GM23248 (cell line): ENCODE measurements around the gene OSBP2. TPM values are rescaled to one million over a fixed set of nuclear protein-coding genes. Genes with fewer than 3 reads are reported as not detected.
A peak's percentile ranks its signal among the peaks of the same experiment; 100 is the strongest.
"Not testable (repeated sequence)": the region's sequence is repeated elsewhere in the genome, so short reads cannot be mapped to it uniquely, and the experiment has no call there.

Experiments used
- DNase-seq: peaks from one replicate; pipeline ENCODE4 v3.0.0-alpha.2; 2015
- H2AFZ ChIP-seq: fragments of 200-600 bp; sonication (generic); 2 replicates; pipeline ENCODE4 v1.6.1; 2016; ENCODE audit warnings: antibody characterized with exemption
- H3F3A ChIP-seq: fragments of 200-600 bp; sonication (generic); 2 replicates; pipeline ENCODE4 v1.6.1; 2016; ENCODE audit warnings: mild to moderate bottlenecking, antibody characterized with exemption, mixed run types; ENCODE audit not compliant: insufficient read depth
- H3K27ac ChIP-seq: fragments of 200-600 bp; sonication (generic); 2 replicates; pipeline ENCODE4 v1.5.1; 2016; ENCODE audit warnings: mild to moderate bottlenecking
- H3K27me3 ChIP-seq: fragments of 200-600 bp; sonication (generic); replicated peaks from 2 replicates; pipeline ENCODE4 v1.6.1; 2016; ENCODE audit warnings: mild to moderate bottlenecking; ENCODE audit not compliant: insufficient read depth
- H3K36me3 ChIP-seq: fragments of 200-600 bp; sonication (generic); 2 replicates; pipeline ENCODE4 v1.6.1; 2016; ENCODE audit warnings: low read depth, mild to moderate bottlenecking
- H3K4me1 ChIP-seq: fragments of 200-600 bp; sonication (generic); 2 replicates; pipeline ENCODE4 v1.6.1; 2016; ENCODE audit warnings: mild to moderate bottlenecking; ENCODE audit not compliant: insufficient read depth
- H3K4me2 ChIP-seq: fragments of 200-600 bp; sonication (generic); one replicate; pipeline ENCODE4 v1.6.1; 2016; ENCODE audit warnings: mild to moderate bottlenecking; ENCODE audit not compliant: unreplicated experiment
- H3K4me3 ChIP-seq: fragments of 200-600 bp; sonication (generic); 2 replicates; pipeline ENCODE4 v1.5.1; 2016; ENCODE audit warnings: mild to moderate bottlenecking
- H3K79me2 ChIP-seq: fragments of 200-600 bp; sonication (generic); 2 replicates; pipeline ENCODE4 v1.6.1; 2016; ENCODE audit warnings: mild to moderate bottlenecking; ENCODE audit not compliant: insufficient read depth
- H3K9ac ChIP-seq: fragments of 200-600 bp; sonication (generic); 2 replicates; pipeline ENCODE4 v1.6.1; 2016; ENCODE audit warnings: mild to moderate bottlenecking
- H3K9me2 ChIP-seq: fragments of 200-600 bp; sonication (generic); 2 replicates; pipeline ENCODE4 v1.6.1; 2016; ENCODE audit warnings: mixed run types, mild to moderate bottlenecking, moderate library complexity; ENCODE audit not compliant: insufficient read depth
- H3K9me3 ChIP-seq: fragments of 200-600 bp; sonication (generic); one replicate; pipeline ENCODE4 v1.6.1; 2017; ENCODE audit warnings: low read depth
- H4K20me1 ChIP-seq: fragments of 200-600 bp; sonication (generic); 2 replicates; pipeline ENCODE4 v1.6.0; 2016; ENCODE audit not compliant: insufficient read depth
- EZH2 ChIP-seq: fragments of 200-600 bp; sonication (generic); IDR thresholded peaks from 2 replicates; pipeline ENCODE4 v1.6.1; 2018; ENCODE audit warnings: antibody characterized with exemption, mild to moderate bottlenecking; ENCODE audit not compliant: insufficient read depth, poor library complexity, severe bottlenecking
- EZH2phosphoT487 ChIP-seq: fragments of 200-600 bp; sonication (generic); IDR thresholded peaks from 2 replicates; pipeline ENCODE4 v1.6.1; 2018; ENCODE audit warnings: antibody characterized with exemption, moderate library complexity, mild to moderate bottlenecking, low read depth; ENCODE audit not compliant: insufficient read depth
- WGBS, 2 experiments: methylation state at CpG; one replicate each; pipeline ENCODE4 v1.1.6; 2015 to 2017; ENCODE audit warnings: low lambda C conversion rate in 2 of 2, low coverage in 1 of 2; ENCODE audit errors: missing lambda C conversion rate in 2 of 2; 5-methylcytosine and 5-hydroxymethylcytosine counted together
- in situ Hi-C: fragments of 300-500 bp; cut with MboI; formaldehyde crosslinking; loops from 2 replicates; pipeline ENCODE4 v1.15.0; 2020
- polyA plus RNA-seq: library from polyadenylated mRNA; unstranded; fragments of >200 nt; fragmentation: Nextera tagmentation; extraction: Ambion mirVana; gene quantifications from 2 replicates; pipeline ENCODE4 v1.2.1, GENCODE V29; 2016
- total RNA-seq: library from RNA; depleted of rRNA; stranded (reverse); fragments of >200 nt; shearing (Covaris generic); gene quantifications from 2 replicates; pipeline ENCODE4 v1.2.3, GENCODE V29; 2014

The OSBP2 gene
- total and polyA plus RNA-seq, 2 experiments from 2014 or later, result 1.1 to 1.3 TPM

GRCh38 chr22:30733181-30733631 lies 38.5 kb downstream of the OSBP2 start:
- H3K4me1 ChIP-seq, result peaks cover 11% of the 10 kb centered on the region
- no peaks in the 10 kb centered on the region for H3K79me2 ChIP-seq
- no peak for TF ChIP-seq EZH2
- TF ChIP-seq EZH2phosphoT487, result no peak
- no peak overlapping the region for H3K9ac ChIP-seq
- no peak overlapping the region for H2AFZ ChIP-seq
- no peaks in the 10 kb centered on the region for H3K36me3 ChIP-seq
- no peaks in the 10 kb centered on the region for H3K27me3 ChIP-seq
- peak overlapping the region; percentile 33 for H3K4me2 ChIP-seq
- peak; percentile 65 for DNase-seq
- in situ Hi-C loops, result no loop called here
- no peaks in the 10 kb centered on the region for H4K20me1 ChIP-seq
- no peak overlapping the region for H3K4me3 ChIP-seq
- WGBS, 2 experiments, result 68 to 80% methylated on average over 7 of the region's 7 CpGs
- H3K27ac ChIP-seq, result no peak overlapping the region
- no peaks in the 10 kb centered on the region for H3K9me2 ChIP-seq
- no peaks in the 10 kb centered on the region for H3K9me3 ChIP-seq
- no peaks in the 10 kb centered on the region for H3F3A ChIP-seq

- H3K4me1 ChIP-seq, H4K20me1 ChIP-seq, H3K4me3 ChIP-seq, H2AFZ ChIP-seq, H3K36me3 ChIP-seq, H3F3A ChIP-seq, H3K27ac ChIP-seq, H3K9me3 ChIP-seq, H3K27me3 ChIP-seq, in situ Hi-C loops, H3K4me2 ChIP-seq, H3K79me2 ChIP-seq, H3K9me2 ChIP-seq, DNase-seq, H3K9ac ChIP-seq: not testable (repeated sequence)
- WGBS, 2 experiments, result 80 to 81% methylated on average over 7 of the region's 7 CpGs
Observed at GRCh38 chr22:30740007-30740406, 45.3 kb downstream of the OSBP2 start.

GRCh38 chr22:30740511-30740910 lies 45.8 kb downstream of the OSBP2 start:
- H3K4me2 ChIP-seq, H3K9me2 ChIP-seq, H2AFZ ChIP-seq, H3K9ac ChIP-seq, H3F3A ChIP-seq, H3K79me2 ChIP-seq, H3K4me3 ChIP-seq, H3K4me1 ChIP-seq, DNase-seq, H3K27me3 ChIP-seq, in situ Hi-C loops, H3K36me3 ChIP-seq, H3K9me3 ChIP-seq, H3K27ac ChIP-seq, H4K20me1 ChIP-seq: not testable (repeated sequence)
- 96 to 97% methylated on average over 5 of the region's 5 CpGs for WGBS, 2 experiments

- H3K79me2 ChIP-seq, result no peaks in the 10 kb centered on the region
- no peaks in the 10 kb centered on the region for H3K27me3 ChIP-seq
- H3K4me1 ChIP-seq, result 0 out of 2 replicates have a peak, but pooled peaks cover 10% of the 10 kb centered on the region
- H3K27ac ChIP-seq, result no peak overlapping the region
- H3K36me3 ChIP-seq, result no peaks in the 10 kb centered on the region
- no peak overlapping the region for H2AFZ ChIP-seq
- no peaks in the 10 kb centered on the region for H3K9me3 ChIP-seq
- peak; percentile 41 for DNase-seq
- H4K20me1 ChIP-seq, result no peaks in the 10 kb centered on the region
- H3K9me2 ChIP-seq, result no peaks in the 10 kb centered on the region
- no peak overlapping the region for H3K4me3 ChIP-seq
- no peak overlapping the region for H3K4me2 ChIP-seq
- H3K9ac ChIP-seq, result no peak overlapping the region
- H3F3A ChIP-seq, result no peaks in the 10 kb centered on the region
- TF ChIP-seq EZH2phosphoT487 (no peak), EZH2 (no peak)
- WGBS, 2 experiments, result 87 to 89% methylated on average over 5 to 6 of the region's 6 CpGs
- in situ Hi-C loops, result no loop called here
Observed at GRCh38 chr22:30742291-30743256, 47.9 kb downstream of the OSBP2 start.
